A673 (cell line): ENCODE results near the gene MAP2K3. TPM values are rescaled to one million over a fixed set of nuclear protein-coding genes. Genes with fewer than 3 reads are reported as not detected.

Source experiments
- BruUV-seq: library from RNA; stranded (reverse); fragments of 400-500 nt; replicated peaks from 2 replicates; lab custom pipeline; 2021; lab: Mats Ljungman, UMichigan
- CTCF ChIA-PET: fragments of 300-600 bp; sonication (Branson Sonifier 250); formaldehyde crosslinking; loops from one replicate; lab custom pipeline; 2022; ENCODE audit warnings: antibody characterized with exemption; lab: Charles Lee
- POLR2A ChIA-PET: fragments of 300-600 bp; sonication (Branson Sonifier 250); formaldehyde crosslinking; loops from one replicate; lab custom pipeline; 2022; ENCODE audit warnings: antibody characterized with exemption; ENCODE audit not compliant: low non-redundant PET; lab: Charles Lee
- DNase-seq: peaks from one replicate; pipeline ENCODE4 v3.0.0-alpha.2; 2015; ENCODE audit warnings: low spot score
- H3K27ac ChIP-seq: fragments of 200-600 bp; sonication (generic); 2 replicates; pipeline ENCODE4 v1.5.1; 2016; ENCODE audit warnings: mixed run types, low read depth, mild to moderate bottlenecking, mixed read lengths, antibody characterized with exemption, low read length; ENCODE audit not compliant: poor library complexity, severe bottlenecking
- H3K27me3 ChIP-seq: fragments of 200-600 bp; sonication (generic); replicated peaks from 2 replicates; pipeline ENCODE4 v1.6.1; 2017; ENCODE audit warnings: mixed run types, low read depth, mild to moderate bottlenecking, mixed read lengths, antibody characterized with exemption, low read length; ENCODE audit not compliant: insufficient read depth, poor library complexity
- H3K36me3 ChIP-seq: fragments of 200-600 bp; sonication (generic); 2 replicates; pipeline ENCODE4 v1.6.1; 2016; ENCODE audit warnings: mixed run types, mild to moderate bottlenecking, mixed read lengths, antibody characterized with exemption, low read length; ENCODE audit not compliant: insufficient read depth, poor library complexity, severe bottlenecking
- H3K4me1 ChIP-seq: fragments of 200-600 bp; sonication (generic); 2 replicates; pipeline ENCODE4 v1.6.1; 2017; ENCODE audit warnings: mixed run types, mild to moderate bottlenecking, mixed read lengths, antibody characterized with exemption, low read length; ENCODE audit not compliant: insufficient read depth, poor library complexity, severe bottlenecking
- H3K4me3 ChIP-seq: fragments of 200-600 bp; sonication (generic); 2 replicates; pipeline ENCODE4 v1.5.1; 2016; ENCODE audit warnings: low read depth, mixed run types, mild to moderate bottlenecking, mixed read lengths, low read length; ENCODE audit not compliant: poor library complexity, severe bottlenecking
- H3K9me3 ChIP-seq: fragments of 200-600 bp; sonication (generic); 2 replicates; pipeline ENCODE4 v1.6.1; 2016; ENCODE audit warnings: mixed run types, low read depth, mild to moderate bottlenecking, mixed read lengths, antibody characterized with exemption, low read length; ENCODE audit not compliant: poor library complexity, severe bottlenecking
- EZH2 ChIP-seq: fragments of 200-600 bp; sonication (generic); IDR thresholded peaks from 2 replicates; pipeline ENCODE4 v1.6.1; 2017; ENCODE audit warnings: borderline replicate concordance, low read depth, mild to moderate bottlenecking, mixed read lengths, antibody characterized with exemption, low read length; ENCODE audit not compliant: poor library complexity, severe bottlenecking
- intact Hi-C: fragments of 100-400 bp; cut with micrococcal nuclease; formaldehyde crosslinking; loops from one replicate; pipeline ENCODE4 v1.10.0; 2022; ENCODE audit not compliant: unreplicated experiment
- total RNA-seq: library from RNA; stranded (reverse); gene quantifications from 2 replicates; pipeline ENCODE4 v1.2.3, GENCODE V29; 2021
- TF ChIP-seq, protein P1 (sequence below): fragments of 300-800, 200-600 bp; sonication (generic); conservative IDR thresholded peaks from 2 replicates; pipeline ENCODE4 v1.5.1; 2017; ENCODE audit warnings: low read depth, mild to moderate bottlenecking, antibody characterized with exemption, low read length, moderate library complexity, mixed read lengths

Gene MAP2K3
- total RNA-seq, 1 experiment from 2014 or later: 44.0 TPM

DNA sequence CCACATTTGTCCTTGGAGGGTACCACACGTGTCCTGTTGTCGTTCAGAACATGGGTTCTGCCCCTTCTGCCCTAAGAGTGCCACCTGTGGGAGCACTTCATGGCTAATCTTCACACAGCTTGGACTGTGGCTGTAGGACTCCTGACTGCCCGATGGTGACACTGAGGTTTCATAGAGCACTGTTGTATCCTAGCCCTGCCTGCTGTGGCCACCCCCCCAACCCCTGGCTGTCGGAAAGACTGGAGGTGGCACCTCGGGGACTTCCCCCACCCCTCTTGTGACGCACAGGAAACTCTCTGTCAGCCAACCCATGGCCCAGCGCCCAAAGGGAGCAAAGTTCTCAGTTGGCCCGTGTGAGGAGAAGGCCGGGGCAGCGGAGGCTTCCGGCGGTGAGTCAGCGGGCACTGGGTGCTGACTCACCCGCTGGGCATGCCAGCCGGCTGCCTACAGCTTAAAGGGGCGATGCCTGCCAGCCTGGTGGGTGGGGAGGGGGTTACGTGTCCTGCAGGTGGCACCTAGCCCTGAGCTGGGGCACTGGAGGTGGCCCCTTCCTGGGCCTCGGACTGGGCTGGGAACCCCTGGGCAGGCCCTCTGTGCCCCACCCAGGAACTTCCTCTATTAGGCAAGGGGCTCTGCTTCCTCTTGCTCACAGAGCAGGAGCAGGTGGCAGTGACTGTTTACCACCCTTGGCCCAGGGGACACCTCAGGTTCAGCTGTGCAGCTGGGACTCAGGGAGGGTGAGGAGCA lies 3.4 kb downstream of the MAP2K3 start:
- no peaks in the 10 kb centered on the region for H3K36me3 ChIP-seq
- H3K27ac ChIP-seq: peak overlapping the region; percentile 94
- no TSS peak for BruUV-seq
- H3K27me3 ChIP-seq: no peaks in the 10 kb centered on the region
- intact Hi-C loops: no loop called here
- H3K4me3 ChIP-seq: peak overlapping the region; percentile 88
- DNase-seq: peak; percentile 94
- CTCF ChIA-PET: interaction anchor here (1.1 kb wide), 1 partner anchor 168 kb away, joined by 13 read pairs; no protein-coding TSS in a partner anchor
- peaks cover 6% of the 10 kb centered on the region for H3K9me3 ChIP-seq
- TF ChIP-seq, protein P1, sequence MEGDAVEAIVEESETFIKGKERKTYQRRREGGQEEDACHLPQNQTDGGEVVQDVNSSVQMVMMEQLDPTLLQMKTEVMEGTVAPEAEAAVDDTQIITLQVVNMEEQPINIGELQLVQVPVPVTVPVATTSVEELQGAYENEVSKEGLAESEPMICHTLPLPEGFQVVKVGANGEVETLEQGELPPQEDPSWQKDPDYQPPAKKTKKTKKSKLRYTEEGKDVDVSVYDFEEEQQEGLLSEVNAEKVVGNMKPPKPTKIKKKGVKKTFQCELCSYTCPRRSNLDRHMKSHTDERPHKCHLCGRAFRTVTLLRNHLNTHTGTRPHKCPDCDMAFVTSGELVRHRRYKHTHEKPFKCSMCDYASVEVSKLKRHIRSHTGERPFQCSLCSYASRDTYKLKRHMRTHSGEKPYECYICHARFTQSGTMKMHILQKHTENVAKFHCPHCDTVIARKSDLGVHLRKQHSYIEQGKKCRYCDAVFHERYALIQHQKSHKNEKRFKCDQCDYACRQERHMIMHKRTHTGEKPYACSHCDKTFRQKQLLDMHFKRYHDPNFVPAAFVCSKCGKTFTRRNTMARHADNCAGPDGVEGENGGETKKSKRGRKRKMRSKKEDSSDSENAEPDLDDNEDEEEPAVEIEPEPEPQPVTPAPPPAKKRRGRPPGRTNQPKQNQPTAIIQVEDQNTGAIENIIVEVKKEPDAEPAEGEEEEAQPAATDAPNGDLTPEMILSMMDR: no peak
- TF ChIP-seq EZH2: no peak
- POLR2A ChIA-PET: no interaction called here
- peaks cover 25% of the 10 kb centered on the region for H3K4me1 ChIP-seq

DNA sequence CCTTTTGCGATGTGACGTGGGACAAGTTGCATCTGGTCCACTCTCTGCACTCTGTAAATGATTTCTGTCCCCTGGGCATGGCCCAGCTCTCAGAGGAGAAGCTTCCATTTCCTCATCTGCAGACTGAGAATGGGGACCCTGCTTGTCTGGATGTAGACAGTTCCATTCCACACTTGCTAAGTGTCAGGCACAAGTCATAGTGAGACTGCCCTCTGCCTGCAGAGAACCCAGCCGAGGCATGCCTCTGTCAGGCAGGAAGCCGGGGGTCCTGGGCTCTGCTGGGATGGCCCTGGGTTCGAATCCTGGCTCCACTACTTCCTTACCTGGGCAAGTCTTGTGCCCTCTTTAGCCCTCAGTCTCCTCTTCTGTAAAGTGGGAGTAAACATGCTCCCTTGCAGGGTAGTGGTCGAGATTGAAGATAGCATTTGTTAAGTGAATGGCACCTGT lies 4.1 kb downstream of the MAP2K3 start:
- H3K9me3 ChIP-seq: peaks cover 6% of the 10 kb centered on the region
- ChIA-PET CTCF (interaction anchor here (1.1 kb wide), 1 partner anchor 169 kb away, joined by 13 read pairs; no protein-coding TSS in a partner anchor), POLR2A (no interaction called here)
- no peaks in the 10 kb centered on the region for H3K36me3 ChIP-seq
- no TSS peak for BruUV-seq
- H3K4me1 ChIP-seq: peaks cover 25% of the 10 kb centered on the region
- no peak for TF ChIP-seq EZH2
- TF ChIP-seq, protein P1: no peak
- intact Hi-C loops: no loop called here
- H3K27ac ChIP-seq: peak overlapping the region; percentile 94
- peak overlapping the region; percentile 88 for H3K4me3 ChIP-seq
- no peak for DNase-seq
- H3K27me3 ChIP-seq: no peaks in the 10 kb centered on the region

GRCh38 chr17:21289175-21289901 lies 4.8 kb downstream of the MAP2K3 start:
- H3K9me3 ChIP-seq: peaks cover 6% of the 10 kb centered on the region
- H3K27ac ChIP-seq: peak overlapping the region; percentile 94
- ChIA-PET POLR2A (no interaction called here), CTCF (no interaction called here)
- no peaks in the 10 kb centered on the region for H3K27me3 ChIP-seq
- H3K36me3 ChIP-seq: no peaks in the 10 kb centered on the region
- no TSS peak for BruUV-seq
- no peak for TF ChIP-seq EZH2
- TF ChIP-seq, protein P1: no peak
- no peak for DNase-seq
- no peak overlapping the region for H3K4me3 ChIP-seq
- H3K4me1 ChIP-seq: peaks cover 25% of the 10 kb centered on the region
- intact Hi-C loops: no loop called here
